Measurements from ENCODE around the gene GAPVD1. TPM values are rescaled to one million over a fixed set of nuclear protein-coding genes. Genes with fewer than 3 reads are reported as not detected.

The GAPVD1 gene
- total RNA-seq, 1 experiment from 2014 or later = 53.1 TPM

- TF ChIP-seq ZBTB33 (IDR thresholded peaks at IDR 0.05; ENCODE audit: extremely low read depth, insufficient replicate concordance, low read length) = no peak
- TF ChIP-seq CEBPB (IDR thresholded peaks at IDR 0.05; ENCODE audit: low read depth) = no peak
- no peak for TF ChIP-seq EZH2 (IDR thresholded peaks at IDR 0.05)
- no peak for TF ChIP-seq JUND (IDR thresholded peaks at IDR 0.05)
- TF ChIP-seq CBX3 (IDR thresholded peaks at IDR 0.05; ENCODE audit: low read depth) = no peak
- no peak for TF ChIP-seq SIN3A (IDR thresholded peaks at IDR 0.05; ENCODE audit: low read depth)
Observed at GRCh38 chr9:125400725-125401716, 139.4 kb downstream of the GAPVD1 start (continued).

GRCh38 chr9:125404733-125405132 lies 143.1 kb downstream of the GAPVD1 start:
- no peaks in the 10 kb centered on the region for H3K9me2 ChIP-seq (ENCODE audit: insufficient read depth)
- no peak overlapping the region for H3K9ac ChIP-seq (ENCODE audit: low read length)
- RAD21 ChIA-PET (ENCODE audit: low non-redundant PET in 1 of 2, low total read pairs in 2 of 2, uncharacterized antibody in 2 of 2, unreplicated experiment in 2 of 2) = no interaction called here
- no peaks in the 10 kb centered on the region for H3K36me3 ChIP-seq (ENCODE audit: control insufficient read depth in 1 of 2, insufficient read depth in 2 of 2, low read length in 2 of 2)
- POLR2A ChIA-PET = no interaction called here
- TF ChIP-seq CEBPB (IDR thresholded peaks at IDR 0.05; ENCODE audit: low read depth) = no peak
- no peak for TF ChIP-seq YY1 (IDR thresholded peaks at IDR 0.05; ENCODE audit: extremely low read depth, insufficient replicate concordance, low read depth, low read length)
- no peak for TF ChIP-seq RAD21 (IDR thresholded peaks at IDR 0.05; ENCODE audit: low read depth)
- TF ChIP-seq EGR1 (IDR thresholded peaks at IDR 0.05; ENCODE audit: low read depth) = no peak
- H2AFZ ChIP-seq (ENCODE audit: low read depth, low read length, poor library complexity, severe bottlenecking) = no peak overlapping the region
- intact Hi-C loops (cut with micrococcal nuclease) = loop anchor here (5.0 kb wide), 2 partner anchors 343 to 898 kb away; partner anchors contain the start of gene PBX3
- no peaks in the 10 kb centered on the region for H4K20me1 ChIP-seq (ENCODE audit: insufficient read depth)
- no peak overlapping the region for H3K4me3 ChIP-seq (replicated peaks in 1 of 2; ENCODE audit: low read depth in 1 of 2, low read length in 2 of 2)
- no peak overlapping the region for H3K4me2 ChIP-seq (ENCODE audit: low read length)
- no peaks in the 10 kb centered on the region for H3K79me2 ChIP-seq (ENCODE audit: insufficient read depth, low read length)
- CTCF ChIA-PET = no interaction called here
- H3K27ac ChIP-seq (ENCODE audit: low read depth, low read length) = no peak overlapping the region
- peaks cover 11 to 37% of the 10 kb centered on the region in 2 experiments for H3K4me1 ChIP-seq (ENCODE audit: control insufficient read depth in 1 of 2, insufficient read depth in 2 of 2, low read length in 2 of 2)
- no peaks in the 10 kb centered on the region for H3K27me3 ChIP-seq (ENCODE audit: insufficient read depth, low read length)
- no peaks in the 10 kb centered on the region for H3K9me3 ChIP-seq (ENCODE audit: control insufficient read depth in 1 of 2, insufficient read depth in 1 of 2, low read depth in 1 of 2, low read length in 2 of 2)
- BruUV-seq (replicated peaks) = no TSS peak
- ATAC-seq (no peak), DNase-seq (ENCODE audit: low read depth, low spot score) (no peak)
